HG03064 (cell line): ENCODE data around the gene KLHL30.

Experiments
- ATAC-seq: cut with Tn5 transposase; IDR thresholded peaks from one replicate; pipeline ENCODE4 v1.9.1; 2021; ENCODE audit warnings: low read depth; ENCODE audit not compliant: unreplicated experiment

KLHL30 gene

GRCh38 chr2:238144262-238144661, 5.8 kb downstream of the KLHL30 start:
- no peak for ATAC-seq

- no peak for ATAC-seq
Measured at GRCh38 chr2:238145046-238145445, 6.6 kb downstream of the KLHL30 start.

- no peak for ATAC-seq
Measured at GRCh38 chr2:238145851-238146250, 7.4 kb downstream of the KLHL30 start.

GRCh38 chr2:238146884-238147544, 8.5 kb downstream of the KLHL30 start:
- ATAC-seq, result no peak

GRCh38 chr2:238148981-238149380, 10.5 kb downstream of the KLHL30 start:
- ATAC-seq, result no peak

GRCh38 chr2:238149841-238150572, 11.5 kb downstream of the KLHL30 start:
- ATAC-seq, result no peak

- no peak for ATAC-seq
Measured at GRCh38 chr2:238150686-238151085, 12.2 kb downstream of the KLHL30 start.

- ATAC-seq, result no peak
Measured at GRCh38 chr2:238151205-238151604, 12.7 kb downstream of the KLHL30 start.

GRCh38 chr2:238151628-238152235, 13.3 kb downstream of the KLHL30 start:
- ATAC-seq, result no peak

- no peak for ATAC-seq
Measured at GRCh38 chr2:238152771-238153688, 14.6 kb downstream of the KLHL30 start.

- no peak for ATAC-seq
Measured at GRCh38 chr2:238154570-238154969, 16.1 kb downstream of the KLHL30 start.

- no peak for ATAC-seq
Measured at GRCh38 chr2:238155051-238155760, 16.7 kb downstream of the KLHL30 start.

- no peak for ATAC-seq
Measured at GRCh38 chr2:238155761-238156694, 17.6 kb downstream of the KLHL30 start.

- ATAC-seq, result no peak
Measured at GRCh38 chr2:238157506-238158017, 19.1 kb downstream of the KLHL30 start.

GRCh38 chr2:238158018-238158508, 19.6 kb downstream of the KLHL30 start:
- no peak for ATAC-seq

- no peak for ATAC-seq
Measured at GRCh38 chr2:238158509-238159070, 20.1 kb downstream of the KLHL30 start, which contains the start of gene ERFE. ERFE (plus strand) TSS chr2:238158970; CDS start chr2:238159008, 38 bp downstream.

GRCh38 chr2:238159071-238159539, 20.6 kb downstream of the KLHL30 start:
- no peak for ATAC-seq

GRCh38 chr2:238159661-238160205, 21.3 kb downstream of the KLHL30 start:
- no peak for ATAC-seq
